GM18858 (cell line): ENCODE results near the gene RHPN2.
"Not testable (repeated sequence)": the region's sequence is repeated elsewhere in the genome, so short reads cannot be mapped to it uniquely, and the experiment has no call there.

Experiments
- ATAC-seq: cut with Tn5 transposase; IDR thresholded peaks from one replicate; pipeline ENCODE4 v1.9.1; 2021; ENCODE audit not compliant: unreplicated experiment

The RHPN2 gene

DNA sequence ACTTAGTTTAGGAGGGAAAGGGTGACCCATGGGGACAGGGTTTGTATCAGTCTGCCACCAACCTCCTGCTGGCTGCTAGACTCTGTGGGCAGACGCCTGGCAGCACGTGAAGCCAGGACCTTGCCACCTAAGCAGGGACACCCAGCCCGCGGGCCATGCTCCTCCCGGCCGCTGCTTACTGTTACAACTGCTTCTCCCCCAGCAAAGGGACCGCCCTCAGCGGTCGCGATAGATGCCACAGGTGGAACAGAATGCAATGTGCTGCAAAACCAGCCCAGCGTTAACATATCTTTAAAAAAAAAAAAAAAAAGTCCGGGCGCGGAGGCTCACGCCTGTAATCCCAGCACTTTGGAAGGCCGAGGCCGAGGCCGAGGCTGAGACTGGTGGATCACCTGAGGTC, 1.9 kb upstream of the RHPN2 start:
- ATAC-seq = no peak

DNA sequence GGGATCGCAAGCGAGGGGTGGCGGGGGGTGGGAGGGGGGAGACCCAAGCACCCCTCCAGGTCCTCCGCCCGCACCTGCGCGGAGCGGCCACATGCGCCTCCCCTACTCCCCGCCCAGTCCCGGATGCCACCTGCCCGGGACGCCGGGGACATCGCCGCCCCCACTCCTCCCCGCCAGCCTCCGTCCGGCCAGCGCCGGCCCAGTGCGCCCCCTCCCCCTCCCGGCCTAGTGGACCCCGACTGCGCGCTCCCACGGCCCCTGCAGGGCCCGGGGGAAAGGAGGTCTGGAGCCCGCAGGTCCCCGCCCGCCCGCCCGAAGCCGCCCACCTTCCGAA, 263 bp downstream of the RHPN2 start:
- no peak for ATAC-seq

DNA sequence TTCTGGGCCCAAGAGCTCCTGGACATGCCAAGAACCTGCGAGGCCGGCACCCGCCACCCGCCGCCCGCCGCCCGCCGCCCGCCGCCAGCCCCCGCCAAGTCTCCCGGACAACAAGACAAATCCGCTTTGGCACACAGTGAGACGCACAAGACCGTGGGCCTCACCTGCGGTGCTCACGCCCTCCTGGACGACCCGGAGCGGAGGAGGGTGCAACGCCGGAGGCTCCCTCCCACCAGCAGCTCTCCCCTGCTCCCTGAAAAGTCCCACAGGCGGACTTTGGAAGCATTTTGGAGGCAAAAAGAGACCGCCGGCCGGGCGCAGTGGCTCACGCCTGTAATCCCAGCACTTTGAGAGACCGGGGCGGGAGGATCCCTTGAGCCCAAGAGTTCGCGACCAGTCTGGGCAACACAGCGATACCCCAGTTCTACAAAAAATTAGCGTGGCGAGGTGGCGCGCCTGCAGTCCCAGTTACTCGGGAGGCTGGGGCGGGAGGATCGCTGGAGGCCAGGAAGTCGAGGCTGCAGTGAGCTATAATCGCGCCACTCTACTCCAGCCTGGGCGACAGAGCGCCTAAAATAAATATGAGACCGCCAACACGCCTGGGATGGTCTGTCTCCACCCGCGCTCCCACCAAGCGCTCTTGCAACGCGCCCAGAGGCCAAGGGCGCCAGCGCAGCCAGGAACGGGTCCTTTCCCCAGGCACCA, 783 bp downstream of the RHPN2 start:
- ATAC-seq = no peak

DNA sequence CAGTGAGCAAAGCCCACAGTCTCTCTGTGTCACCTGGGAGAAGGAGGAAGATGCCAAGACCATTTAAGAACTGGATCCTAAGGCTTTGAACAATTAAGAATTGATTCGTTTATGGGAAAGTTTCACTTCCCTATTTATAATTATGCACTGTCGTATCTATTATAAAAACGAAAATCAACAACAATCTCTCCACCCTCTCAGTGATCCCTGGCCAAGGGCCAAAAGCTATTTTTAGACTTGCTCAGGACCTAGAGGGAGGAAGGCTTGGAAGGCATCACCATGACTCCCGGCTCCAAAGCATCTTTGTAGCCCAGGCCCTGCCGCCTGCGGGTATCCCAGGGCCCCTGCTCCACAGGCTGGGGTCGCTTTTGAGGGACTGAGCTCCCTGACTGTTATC, 1.3 kb downstream of the RHPN2 start:
- no peak for ATAC-seq

DNA sequence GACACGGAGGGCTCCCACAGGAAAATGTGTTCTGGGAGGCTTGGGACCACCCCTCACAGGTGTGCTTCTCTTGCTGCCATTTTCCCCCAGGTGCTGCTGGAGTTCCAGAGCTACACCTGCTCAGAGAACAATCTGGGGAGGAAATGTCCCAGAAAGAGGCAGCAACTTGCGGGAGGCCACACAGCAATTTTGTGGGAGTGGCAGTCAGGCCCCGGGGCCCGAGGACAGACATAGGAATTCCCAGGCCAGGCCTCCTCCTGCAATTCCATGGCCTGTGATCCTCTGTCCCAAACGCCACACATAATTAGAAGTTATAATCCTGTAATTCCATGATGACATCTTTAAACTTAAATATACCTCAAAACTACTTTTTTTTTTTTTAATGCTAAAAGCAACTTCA, 1.8 kb downstream of the RHPN2 start:
- ATAC-seq = no peak

DNA sequence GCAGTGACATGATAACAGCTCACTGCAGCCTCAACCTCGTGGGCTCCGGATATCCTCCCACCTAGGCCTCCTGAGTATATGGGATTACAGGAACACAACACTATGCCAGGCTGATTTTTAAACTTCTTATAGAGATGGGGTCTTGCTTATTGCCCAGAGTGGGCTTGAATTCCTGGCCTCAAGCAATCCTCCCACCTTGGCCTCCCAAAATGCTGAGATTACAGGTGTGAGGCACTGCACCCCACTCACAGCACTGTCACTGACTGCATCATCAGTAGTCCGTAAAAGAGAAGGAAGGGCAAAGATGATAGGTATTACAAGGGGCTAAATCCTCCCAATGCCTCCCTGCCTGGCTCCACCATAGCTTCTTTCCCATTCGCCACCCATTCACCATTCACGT, 4.1 kb downstream of the RHPN2 start:
- ATAC-seq = no peak

DNA sequence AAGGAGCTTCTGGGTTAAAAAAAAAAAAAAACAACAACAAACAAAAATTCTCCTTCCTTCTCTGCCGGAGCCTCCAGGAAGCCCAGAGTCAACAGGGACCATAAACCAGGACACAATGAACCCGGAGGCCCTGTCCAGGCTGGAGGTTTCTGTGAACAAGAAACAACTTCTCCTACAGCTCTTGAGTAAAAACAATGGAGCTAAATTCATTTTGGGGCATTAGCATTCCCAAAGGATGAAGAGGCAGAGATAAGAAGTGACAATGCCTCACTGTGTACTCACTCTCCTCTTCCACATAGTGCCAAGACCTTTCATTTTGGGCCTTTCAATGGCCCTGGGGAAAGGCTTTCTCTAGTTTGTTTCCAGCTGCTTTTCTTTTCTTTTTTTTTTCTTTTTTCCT, 9.0 kb downstream of the RHPN2 start:
- no peak for ATAC-seq

DNA sequence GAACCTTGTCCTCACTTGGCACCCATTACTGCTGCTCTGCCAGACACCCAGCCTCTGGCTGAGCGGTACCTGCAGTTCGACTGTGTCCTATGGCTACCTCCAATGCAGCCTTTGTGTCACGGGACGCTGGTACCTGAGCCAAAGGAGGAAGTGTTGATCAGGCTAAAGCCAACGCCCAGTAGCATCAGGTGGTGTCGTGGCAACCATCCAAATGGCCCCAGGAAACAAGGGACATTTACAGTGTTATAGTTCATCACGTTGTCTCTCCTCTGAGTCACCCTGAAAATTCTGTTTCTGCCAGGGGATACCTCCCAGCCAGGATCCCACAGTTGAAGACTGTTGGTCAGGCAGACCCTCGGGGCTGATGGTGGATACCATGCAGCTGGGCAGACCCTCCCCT, 10.1 kb downstream of the RHPN2 start:
- no peak for ATAC-seq

DNA sequence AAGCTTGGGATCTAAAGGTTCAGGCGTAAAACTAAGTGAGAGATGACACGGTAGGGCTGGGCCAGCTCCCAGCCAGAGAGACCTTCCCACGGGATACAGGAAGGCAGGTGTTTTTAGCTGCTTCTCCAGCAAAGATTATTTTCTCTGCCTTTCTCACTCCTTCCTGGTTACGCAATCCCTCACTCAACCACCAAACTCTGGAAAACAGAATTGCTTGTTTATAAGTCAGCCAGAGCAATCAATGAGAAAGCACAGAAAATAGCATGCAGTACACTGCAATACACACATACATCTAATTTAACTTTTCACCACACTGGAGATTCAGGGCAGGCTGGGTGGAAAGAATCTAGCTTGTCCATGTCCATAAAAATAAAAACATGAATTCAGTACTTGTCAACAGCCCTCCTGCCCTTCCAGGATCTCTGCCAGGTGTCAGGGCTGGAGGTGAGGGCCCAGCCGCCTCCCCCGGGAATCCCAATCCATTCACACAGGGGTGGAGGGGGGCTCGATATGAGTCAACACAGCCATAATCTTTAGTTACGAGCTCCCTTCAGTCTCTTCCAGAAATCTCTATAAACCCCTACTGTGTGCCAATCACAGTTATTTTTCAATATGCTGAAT, 12.2 kb downstream of the RHPN2 start:
- no peak for ATAC-seq

DNA sequence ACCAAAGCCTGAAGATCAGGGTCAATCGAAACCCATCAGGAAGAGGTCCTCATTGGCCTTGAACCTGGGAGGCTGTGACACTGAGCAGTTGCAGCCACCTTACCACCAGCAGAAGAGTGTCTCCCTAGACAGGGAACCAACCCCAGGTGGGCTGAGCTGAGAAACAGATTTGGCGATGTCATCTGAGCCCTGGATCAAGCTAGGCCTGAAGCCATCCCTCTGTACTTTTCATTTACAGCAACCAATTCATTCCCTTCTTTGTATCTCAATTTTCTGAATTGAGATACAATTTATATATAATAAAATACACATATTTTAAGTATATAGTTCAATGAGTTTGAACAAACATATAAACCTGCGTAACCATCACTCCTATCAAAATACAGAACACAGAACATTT, 14.6 kb downstream of the RHPN2 start:
- no peak for ATAC-seq

DNA sequence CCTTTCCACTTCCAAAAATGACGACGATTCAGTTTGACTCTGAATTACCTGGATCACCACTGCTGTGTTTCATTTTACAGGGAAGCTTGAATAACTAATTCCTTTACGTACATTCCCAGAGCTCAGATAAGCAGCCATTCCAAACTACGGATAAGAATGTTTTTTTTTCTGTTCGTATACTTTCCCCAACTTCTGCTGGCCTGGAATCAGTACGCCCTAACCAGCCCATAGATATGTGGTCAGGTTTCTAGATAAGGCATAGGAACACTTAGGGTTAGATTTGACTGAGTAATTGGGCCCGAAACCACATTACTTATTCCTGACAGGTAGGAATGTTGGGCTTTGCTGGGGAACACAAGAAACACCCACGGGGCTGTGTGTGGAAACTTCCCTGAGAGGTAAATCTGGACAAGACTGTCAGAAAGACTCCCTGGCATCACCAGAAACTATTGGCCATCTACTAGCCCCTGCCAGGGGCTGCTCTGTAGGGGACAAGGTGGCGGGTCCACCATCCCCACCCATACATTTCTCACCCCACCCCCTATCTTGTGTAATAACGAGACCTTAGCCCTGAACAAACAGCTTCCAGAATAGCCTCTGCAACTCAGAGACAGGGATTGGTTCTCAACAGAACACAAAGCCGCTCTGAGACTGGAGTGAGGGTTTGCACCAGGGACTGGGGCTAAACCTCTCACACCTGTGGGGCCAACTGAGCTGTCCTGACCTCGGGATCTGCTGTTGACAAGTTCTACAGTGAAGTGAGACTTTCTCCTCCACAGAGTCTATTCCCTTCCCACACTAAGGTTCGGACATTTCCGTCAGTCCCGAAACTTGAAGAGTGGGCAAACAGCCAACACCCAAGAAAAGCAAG, 15.6 kb downstream of the RHPN2 start:
- ATAC-seq = no peak

DNA sequence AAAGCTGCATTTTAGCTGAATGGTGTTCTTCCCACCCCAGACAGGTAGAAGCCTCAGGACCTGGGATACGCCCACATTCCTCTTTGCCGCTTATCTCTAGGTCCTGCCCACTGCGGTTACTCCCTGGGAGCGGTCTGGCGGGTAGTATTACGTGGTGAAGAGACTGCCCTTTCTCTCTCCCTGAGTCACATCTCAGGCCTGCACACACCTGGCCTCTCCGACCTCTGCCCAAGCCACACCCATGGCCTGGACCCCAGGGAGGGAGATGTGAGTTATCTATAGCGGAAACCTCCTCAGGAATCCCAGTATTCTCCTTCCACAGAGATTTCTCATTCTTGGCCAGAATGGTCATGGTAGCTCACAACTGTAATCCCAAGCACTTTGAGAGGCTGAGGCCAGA, 17.3 kb downstream of the RHPN2 start:
- no peak for ATAC-seq

DNA sequence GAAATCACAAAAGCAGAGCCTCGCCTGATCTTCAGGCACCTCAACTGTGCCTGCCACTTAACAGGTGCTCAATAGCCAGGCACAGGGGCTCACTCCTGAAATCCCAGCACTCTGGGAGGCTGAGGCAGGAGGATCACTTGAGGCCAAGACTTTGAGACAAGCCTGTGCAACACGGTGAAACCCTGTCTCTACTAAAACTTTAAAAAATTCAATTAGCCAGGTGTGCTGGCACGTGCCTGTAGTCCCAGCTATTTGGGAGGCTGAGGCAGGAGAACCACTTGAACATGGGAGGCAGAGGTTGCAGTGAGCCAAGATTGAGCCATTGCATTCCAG, 22.9 kb downstream of the RHPN2 start:
- not testable (repeated sequence) for ATAC-seq

DNA sequence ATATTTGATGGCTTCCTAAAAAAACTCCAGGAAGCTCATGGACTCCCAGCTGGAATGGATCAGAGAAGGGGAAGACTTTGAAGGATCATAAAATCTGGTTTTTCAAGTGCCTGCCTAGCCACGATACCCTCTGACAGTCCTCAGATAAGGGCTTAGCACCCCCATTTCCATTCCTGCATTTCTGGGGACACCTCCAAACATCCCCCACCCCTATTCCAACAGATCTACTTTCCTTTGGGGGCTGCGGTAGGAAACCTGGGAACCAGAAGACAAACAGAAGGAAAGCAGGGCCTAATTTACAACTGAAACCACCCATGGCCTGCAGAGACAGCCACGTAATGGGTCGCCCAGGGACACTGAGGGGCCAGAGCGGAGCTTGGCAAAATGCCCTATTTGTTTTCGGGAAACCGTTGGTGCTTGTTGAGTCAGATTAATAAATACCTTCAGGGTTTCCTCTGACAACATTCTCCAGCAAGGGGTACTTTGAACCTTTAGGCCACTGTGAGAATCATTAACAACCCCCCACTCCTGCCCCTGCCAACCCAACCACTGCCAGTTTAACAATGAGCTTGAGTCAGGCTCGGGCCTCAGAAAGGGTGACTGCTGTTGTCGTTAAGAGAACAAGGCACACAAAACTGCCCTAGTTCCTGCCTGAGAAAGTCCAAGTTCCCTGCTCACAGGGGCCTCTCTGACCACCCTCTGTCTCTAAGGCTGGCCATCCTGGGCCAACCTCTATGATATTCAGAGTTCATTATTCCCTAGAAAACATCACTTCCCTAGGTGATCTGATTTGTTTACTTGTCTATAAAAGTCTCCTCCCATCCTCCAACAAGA, 23.5 kb downstream of the RHPN2 start:
- ATAC-seq = no peak

DNA sequence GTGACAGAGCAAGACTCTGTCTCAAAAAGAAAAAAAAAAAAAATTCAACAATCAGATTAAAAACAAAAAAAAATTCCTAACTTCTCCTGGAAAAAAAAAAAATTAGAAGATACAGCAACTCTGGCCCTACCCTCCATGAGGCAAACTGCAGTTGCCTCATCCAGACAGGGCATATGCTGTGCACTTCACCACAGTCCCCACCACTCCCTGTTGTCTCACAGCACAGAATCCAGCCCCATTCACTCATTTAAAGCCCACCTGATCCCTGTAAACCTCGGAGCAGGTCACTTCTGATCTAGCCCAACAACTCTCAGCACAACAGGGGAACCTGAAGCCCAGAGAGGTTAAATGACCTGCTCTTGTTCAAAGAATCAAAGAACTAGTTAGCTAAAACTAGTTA, 24.9 kb downstream of the RHPN2 start:
- ATAC-seq = no peak

DNA sequence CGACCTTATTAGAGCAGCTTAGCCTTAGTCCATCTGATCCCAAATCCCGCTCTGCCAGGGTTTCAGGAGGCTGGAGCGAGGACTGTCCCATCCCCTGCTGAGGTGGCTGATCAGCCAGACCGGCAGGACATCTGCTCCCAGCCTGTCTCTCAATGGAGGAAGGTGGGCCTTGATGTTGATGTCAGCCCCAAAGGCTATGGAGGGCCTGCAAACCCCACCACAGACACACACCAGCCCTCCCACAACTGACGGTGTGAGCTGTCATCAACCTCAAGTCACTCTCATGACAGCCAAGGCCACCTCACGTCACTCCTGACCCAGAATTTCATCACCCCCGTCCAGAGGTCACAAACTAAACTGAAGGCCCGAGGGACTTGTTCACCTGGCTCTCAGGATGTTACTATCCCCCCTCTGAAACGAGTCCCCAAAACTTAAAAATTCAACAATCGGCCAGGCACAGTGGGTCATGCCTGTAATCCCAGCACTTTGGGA, 25.5 kb downstream of the RHPN2 start:
- no peak for ATAC-seq

DNA sequence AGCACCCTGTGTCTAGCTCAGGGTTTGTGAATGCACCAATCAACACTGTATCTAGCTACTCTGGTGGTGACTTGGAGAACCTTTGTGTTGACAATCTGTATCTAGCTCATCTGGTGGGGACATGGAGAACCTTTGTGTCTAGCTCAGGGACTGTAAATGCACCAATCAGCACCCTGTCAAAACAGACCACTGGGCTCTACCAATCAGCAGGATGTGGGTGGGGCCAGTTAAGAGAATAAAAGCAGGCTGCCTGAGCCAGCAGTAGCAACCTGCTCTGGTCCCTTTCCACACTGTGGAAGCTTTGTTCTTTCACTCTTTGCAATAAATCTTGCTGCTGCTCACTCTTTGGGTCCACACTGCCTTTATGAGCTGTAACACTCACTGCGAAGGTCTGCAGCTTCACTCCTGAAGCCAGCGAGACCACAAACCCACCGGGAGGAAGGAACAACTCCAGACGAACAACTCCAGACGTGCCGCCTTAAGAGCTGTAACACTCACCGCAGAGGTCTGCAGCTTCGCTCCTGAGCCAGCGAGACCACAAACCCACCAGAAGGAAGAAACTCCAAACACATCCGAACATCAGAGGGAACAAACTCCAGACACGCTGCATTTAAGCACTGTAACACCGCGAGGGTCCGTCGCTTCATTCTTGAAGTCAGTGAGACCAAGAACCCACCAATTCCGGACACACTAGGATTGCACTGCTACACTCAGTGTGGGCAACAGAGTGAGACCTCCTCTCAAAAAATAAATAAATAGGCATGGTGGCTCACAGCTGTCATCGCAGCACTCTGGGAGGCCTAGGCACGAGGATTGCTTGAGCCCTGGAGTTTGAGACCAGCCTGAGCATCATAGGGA, 27.3 kb downstream of the RHPN2 start:
- ATAC-seq = not testable (repeated sequence)

DNA sequence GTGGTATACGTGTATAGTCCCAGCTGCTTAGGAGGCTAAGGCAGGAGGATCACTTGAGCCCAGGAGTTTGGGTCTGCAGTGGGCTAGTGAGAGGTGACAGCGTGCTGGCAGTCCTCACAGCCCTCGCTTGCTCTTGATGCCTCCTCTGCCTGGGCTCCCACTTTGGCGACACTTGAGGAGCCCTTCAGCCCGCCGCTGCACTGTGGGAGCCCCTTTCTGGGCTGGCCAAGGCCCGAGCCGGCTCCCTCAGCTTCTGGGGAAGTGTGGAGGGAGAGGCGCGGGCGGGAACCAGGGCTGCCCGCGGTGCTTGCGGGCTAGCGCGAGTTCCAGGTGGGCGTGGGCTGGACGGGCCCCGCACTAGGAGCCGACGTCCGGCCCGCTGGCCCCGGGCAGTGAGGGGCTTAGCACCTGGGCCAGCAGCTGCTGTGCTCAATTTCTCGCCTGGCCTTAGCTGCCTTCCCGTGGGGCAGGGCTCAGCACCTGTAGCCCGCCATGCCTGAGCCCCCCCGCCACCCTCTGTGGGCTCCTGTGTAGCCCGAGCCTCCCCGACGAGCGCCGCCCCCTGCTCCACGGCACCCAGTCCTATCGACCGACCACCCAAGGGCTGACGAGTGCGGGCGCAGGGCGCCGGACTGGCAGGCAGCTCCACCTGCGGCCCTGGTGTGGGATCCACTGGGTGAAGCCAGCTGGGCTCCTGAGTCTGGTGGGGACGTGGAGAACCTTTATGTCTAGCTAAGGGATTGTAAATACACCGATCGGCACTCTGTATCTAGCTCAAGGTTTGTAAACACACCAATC, 28.1 kb downstream of the RHPN2 start:
- ATAC-seq = not testable (repeated sequence)

DNA sequence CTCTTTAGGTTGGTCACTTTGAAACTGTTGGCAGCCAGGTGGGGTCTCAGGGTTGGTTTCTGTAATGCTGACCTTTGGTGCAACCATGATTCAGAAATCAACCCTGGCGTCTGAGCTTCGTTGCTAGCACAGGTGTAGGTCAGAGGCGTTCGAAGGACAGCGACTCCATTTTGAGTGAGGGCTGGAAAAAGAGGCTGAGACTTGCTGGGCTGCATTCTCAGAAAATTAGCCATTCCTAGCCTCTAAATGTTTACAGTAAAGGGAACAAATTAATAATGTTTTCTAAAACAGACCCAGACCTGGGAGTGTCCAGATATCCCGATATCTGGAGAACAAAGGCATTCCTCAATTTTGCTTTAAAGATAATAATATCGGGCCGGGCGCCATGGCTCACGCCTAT, 29.2 kb downstream of the RHPN2 start:
- ATAC-seq = no peak
